GM19240 (cell line): ENCODE measurements around the gene MMP17.
"Not testable (repeated sequence)": the region's sequence is repeated elsewhere in the genome, so short reads cannot be mapped to it uniquely, and the experiment has no call there.

ENCODE experiments used
- DNase-seq: peaks from one replicate; pipeline ENCODE4 v3.0.0; 2011; ENCODE audit warnings: low spot score; ENCODE audit not compliant: insufficient read length

The MMP17 gene

GRCh38 chr12:131863711-131864396 lies 35.7 kb downstream of the MMP17 start:
- DNase-seq: no peak

- no peak for DNase-seq
These were observed 36.3 kb downstream of the MMP17 start for GRCh38 chr12:131864469-131864868.

GRCh38 chr12:131865180-131865875 lies 37.1 kb downstream of the MMP17 start:
- no peak for DNase-seq

- no peak for DNase-seq
These were observed 39.3 kb downstream of the MMP17 start for GRCh38 chr12:131867471-131867870.

- no peak for DNase-seq
These were observed 39.9 kb downstream of the MMP17 start for GRCh38 chr12:131867891-131868675.

- DNase-seq: no peak
These were observed 41.8 kb downstream of the MMP17 start for GRCh38 chr12:131869871-131870418.

- no peak for DNase-seq
These were observed 43.5 kb downstream of the MMP17 start for GRCh38 chr12:131871677-131872076.

- no peak for DNase-seq
These were observed 44.2 kb downstream of the MMP17 start for GRCh38 chr12:131872154-131873051.

GRCh38 chr12:131873293-131873692 lies 45.1 kb downstream of the MMP17 start:
- no peak for DNase-seq

GRCh38 chr12:131874972-131875371 lies 46.8 kb downstream of the MMP17 start:
- not testable (repeated sequence) for DNase-seq

GRCh38 chr12:131877216-131877615 lies 49.0 kb downstream of the MMP17 start:
- not testable (repeated sequence) for DNase-seq

- DNase-seq: not testable (repeated sequence)
These were observed 50.2 kb downstream of the MMP17 start for GRCh38 chr12:131878436-131878835.

- no peak for DNase-seq
These were observed 54.8 kb downstream of the MMP17 start for GRCh38 chr12:131882804-131883520.

- no peak for DNase-seq
These were observed 55.3 kb downstream of the MMP17 start for GRCh38 chr12:131883521-131883900.

- not testable (repeated sequence) for DNase-seq
These were observed 56.9 kb downstream of the MMP17 start for GRCh38 chr12:131885076-131885475.

GRCh38 chr12:131885543-131886057 lies 57.4 kb downstream of the MMP17 start:
- DNase-seq: no peak

GRCh38 chr12:131891722-131892121 lies 63.5 kb downstream of the MMP17 start:
- DNase-seq: not testable (repeated sequence)

- no peak for DNase-seq
These were observed 64.8 kb downstream of the MMP17 start for GRCh38 chr12:131892711-131893604.
